HCT116 (cell line): ENCODE results near the gene MYL3. TPM values are rescaled to one million over a fixed set of nuclear protein-coding genes. Genes with fewer than 3 reads are reported as not detected.

Source experiments
- ATAC-seq: fragments of 200-7000 bp; cut with Tn5 transposase; 2 replicates; pipeline ENCODE4 v1.9.1; 2020; ENCODE audit warnings: mild to moderate bottlenecking, moderate library complexity
- BruUV-seq: library from RNA; stranded (reverse); fragments of 400-500 nt; replicated peaks from 2 replicates; lab custom pipeline; 2021; lab: Mats Ljungman, UMichigan
- CTCF ChIA-PET: fragments of 300-600 bp; sonication (Branson Sonifier 250); formaldehyde crosslinking; loops from one replicate; lab custom pipeline; 2021; ENCODE audit warnings: antibody characterized with exemption; lab: Charles Lee
- POLR2A ChIA-PET: fragments of 300-600, 350-600 bp; sonication (Branson Sonifier 250); formaldehyde crosslinking; loops from one replicate; lab custom pipeline; 2021; ENCODE audit warnings: antibody characterized with exemption; lab: Charles Lee
- RAD21 ChIA-PET, 2 experiments: fragments of 300-600 bp; sonication (Branson Sonifier 250); formaldehyde crosslinking; loops; one replicate each; lab custom pipeline; 2023; ENCODE audit warnings: low total read pairs in 2 of 2; ENCODE audit not compliant: uncharacterized antibody in 2 of 2, unreplicated experiment in 2 of 2, low non-redundant PET in 1 of 2; lab: Charles Lee
- DNase-seq: peaks from one replicate; pipeline ENCODE4 v3.0.0-alpha.2; 2010; ENCODE audit warnings: low read depth, low spot score
- H2AFZ ChIP-seq: fragments of 200-600 bp; shearing (Covaris generic), sonication (generic); 2 replicates; pipeline ENCODE4 v1.6.1; 2017; ENCODE audit warnings: low read depth, mixed run types, mixed read lengths, antibody characterized with exemption, low read length; ENCODE audit not compliant: poor library complexity, severe bottlenecking
- H3K27ac ChIP-seq: 2 replicates; pipeline ENCODE4 v1.5.1; 2012; ENCODE audit warnings: low read depth, low read length
- H3K27me3 ChIP-seq: fragments of 200-600 bp; sonication (generic); 2 replicates; pipeline ENCODE4 v1.6.1; 2016; ENCODE audit warnings: mixed run types, low read length, mixed read lengths; ENCODE audit not compliant: insufficient read depth
- H3K36me3 ChIP-seq, 2 experiments: fragments of 200-500 bp in 1 of 2; fragments of 200-600 bp in 1 of 2; sonication (Bioruptor generic) in 1 of 2; sonication (generic) in 1 of 2; 2 replicates each; pipeline versions ENCODE4 v1.5.1 to v1.6.1; 2014 to 2016; ENCODE audit warnings: low read length in 2 of 2, inconsistent platforms in 1 of 2, mixed read lengths in 1 of 2, mixed run types in 1 of 2; ENCODE audit not compliant: insufficient read depth in 2 of 2, control insufficient read depth in 1 of 2
- H3K4me1 ChIP-seq, 2 experiments: fragments of 200-600 bp in 1 of 2; sonication (generic) in 1 of 2; 2 replicates each; pipeline versions ENCODE4 v1.5.1 to v1.6.1; 2012 to 2017; ENCODE audit warnings: low read length in 2 of 2, inconsistent platforms in 1 of 2, mild to moderate bottlenecking in 1 of 2, mixed read lengths in 1 of 2, mixed run types in 1 of 2, moderate library complexity in 1 of 2; ENCODE audit not compliant: insufficient read depth in 2 of 2, control insufficient read depth in 1 of 2
- H3K4me2 ChIP-seq: fragments of 200-600 bp; sonication (generic); 2 replicates; pipeline ENCODE4 v1.6.1; 2017; ENCODE audit warnings: mixed run types, low read length, mixed read lengths
- H3K4me3 ChIP-seq, 2 experiments: fragments of 200-600 bp in 1 of 2; sonication (generic) in 1 of 2; replicated peaks in 1 of 2; 2 replicates each; pipeline ENCODE4 v1.5.1; 2011 to 2016; ENCODE audit warnings: low read length in 2 of 2, control low read depth in 1 of 2, low read depth in 1 of 2, mild to moderate bottlenecking in 1 of 2, mixed read lengths in 1 of 2, mixed run types in 1 of 2
- H3K79me2 ChIP-seq: fragments of 200-600 bp; sonication (generic); 2 replicates; pipeline ENCODE4 v1.6.1; 2017; ENCODE audit warnings: mild to moderate bottlenecking, mixed run types, low read length, moderate library complexity, mixed read lengths; ENCODE audit not compliant: insufficient read depth
- H3K9ac ChIP-seq: fragments of 200-600 bp; sonication (generic); 2 replicates; pipeline ENCODE4 v1.6.1; 2016; ENCODE audit warnings: low read length, mixed read lengths
- H3K9me2 ChIP-seq: fragments of 200-600 bp; sonication (generic), shearing (Covaris generic); 2 replicates; pipeline ENCODE4 v1.6.1; 2017; ENCODE audit warnings: mixed run types, mild to moderate bottlenecking, moderate library complexity; ENCODE audit not compliant: insufficient read depth
- H3K9me3 ChIP-seq, 2 experiments: fragments of 200-500 bp in 1 of 2; fragments of 200-600 bp in 1 of 2; sonication (Bioruptor generic) in 1 of 2; sonication (generic) in 1 of 2; 2 replicates each; pipeline ENCODE4 v1.6.1; 2014 to 2017; ENCODE audit warnings: low read length in 2 of 2, mixed read lengths in 2 of 2, inconsistent platforms in 1 of 2, low read depth in 1 of 2, mild to moderate bottlenecking in 1 of 2, mixed run types in 1 of 2, moderate library complexity in 1 of 2; ENCODE audit not compliant: control insufficient read depth in 1 of 2, insufficient read depth in 1 of 2
- H4K20me1 ChIP-seq: fragments of 200-600 bp; sonication (generic), shearing (Covaris generic); 2 replicates; pipeline ENCODE4 v1.6.1; 2017; ENCODE audit warnings: mixed run types, mild to moderate bottlenecking, moderate library complexity; ENCODE audit not compliant: insufficient read depth
- ATF3 ChIP-seq: IDR thresholded peaks from 2 replicates; pipeline ENCODE4 v1.6.1; 2012
- CEBPB ChIP-seq: IDR thresholded peaks from 2 replicates; pipeline ENCODE4 v1.6.1; 2012; ENCODE audit warnings: low read depth
- CTCF ChIP-seq, 3 experiments: fragments of 200-600 bp in 1 of 3; sonication (generic) in 1 of 3; IDR thresholded peaks in 2 of 3; conservative IDR thresholded peaks in 1 of 3; 2 replicates each; pipeline ENCODE4 v1.5.1; 2012 to 2017; ENCODE audit warnings: low read depth in 2 of 3, low read length in 2 of 3, antibody characterized with exemption in 1 of 3, borderline replicate concordance in 1 of 3, control low read depth in 1 of 3, mild to moderate bottlenecking in 1 of 3, mixed read lengths in 1 of 3, mixed run types in 1 of 3, moderate library complexity in 1 of 3; ENCODE audit not compliant: insufficient read depth in 1 of 3
- EGR1 ChIP-seq: IDR thresholded peaks from 2 replicates; pipeline ENCODE4 v1.6.1; 2012; ENCODE audit warnings: low read depth
- ELF1 ChIP-seq: IDR thresholded peaks from 2 replicates; pipeline ENCODE4 v1.6.1; 2012; ENCODE audit warnings: low read depth, borderline replicate concordance
- FOSL1 ChIP-seq: IDR thresholded peaks from 2 replicates; pipeline ENCODE4 v1.6.1; 2012; ENCODE audit warnings: low read depth
- JUND ChIP-seq: IDR thresholded peaks from 2 replicates; pipeline ENCODE4 v1.6.1; 2012
- MAX ChIP-seq: IDR thresholded peaks from 2 replicates; pipeline ENCODE4 v1.6.1; 2012
- RAD21 ChIP-seq: IDR thresholded peaks from 2 replicates; pipeline ENCODE4 v1.6.1; 2012; ENCODE audit warnings: low read depth, mild to moderate bottlenecking
- REST ChIP-seq: IDR thresholded peaks from 2 replicates; pipeline ENCODE4 v1.6.1; 2012; ENCODE audit warnings: low read depth
- SRF ChIP-seq: IDR thresholded peaks from 2 replicates; pipeline ENCODE4 v1.6.1; 2012; ENCODE audit warnings: low read depth
- TCF7L2 ChIP-seq: IDR thresholded peaks from 2 replicates; pipeline ENCODE4 v1.7.0; 2011; ENCODE audit warnings: borderline replicate concordance, inconsistent platforms; ENCODE audit not compliant: insufficient read depth, insufficient read length; ENCODE audit errors: extremely low read depth
- ZNF274 ChIP-seq: fragments of 200-500 bp; sonication (Bioruptor generic); IDR thresholded peaks from 2 replicates; pipeline ENCODE4 v1.6.1; 2014; ENCODE audit warnings: mild to moderate bottlenecking, low read depth, low read length, inconsistent platforms
- intact Hi-C: fragments of 100-400 bp; cut with micrococcal nuclease; formaldehyde crosslinking; loops from 2 replicates; pipeline ENCODE4 v1.10.0; 2022
- total RNA-seq: library from RNA; stranded (reverse); gene quantifications from one replicate; pipeline ENCODE4 v1.2.1, GENCODE V29; 2021; ENCODE audit not compliant: unreplicated experiment

Gene MYL3
- total RNA-seq, 1 experiment from 2014 or later = not detected

- RAD21 ChIA-PET = no interaction called here
- peaks cover 6 to 8% of the 10 kb centered on the region in 2 experiments; a peak in 3 of 4 replicates for H3K9me3 ChIP-seq
- no peaks in the 10 kb centered on the region for H3K27me3 ChIP-seq
- H3K4me2 ChIP-seq = no peak overlapping the region
- H3K79me2 ChIP-seq = no peaks in the 10 kb centered on the region
- no peak overlapping the region for H3K27ac ChIP-seq
- no peaks in the 10 kb centered on the region for H3K36me3 ChIP-seq
- no peaks in the 10 kb centered on the region for H4K20me1 ChIP-seq
- no TSS peak for BruUV-seq
- H3K4me3 ChIP-seq = no peak overlapping the region
- POLR2A ChIA-PET = no interaction called here
- no peaks in the 10 kb centered on the region for H3K9me2 ChIP-seq
- H2AFZ ChIP-seq = no peak overlapping the region
- TF ChIP-seq SRF (no peak), EGR1 (no peak), JUND (no peak), RAD21 (no peak), CEBPB (no peak), MAX (no peak), CTCF (IDR thresholded peaks at IDR 0.05 in 2 of 3, conservative IDR thresholded peaks at IDR 0.05 in 1 of 3; ENCODE audit: borderline replicate concordance in 1 of 3, insufficient read depth in 1 of 3, low read depth in 2 of 3, low read length in 2 of 3) (no peak), ATF3 (no peak), FOSL1 (no peak), ZNF274 (no peak), ELF1 (no peak), TCF7L2 (no peak), REST (no peak)
- intact Hi-C loops = no loop called here
- ATAC-seq (no peak), DNase-seq (no peak)
- H3K9ac ChIP-seq = no peak overlapping the region
- no peaks in the 10 kb centered on the region for H3K4me1 ChIP-seq
- CTCF ChIA-PET = no interaction called here
Measured at GRCh38 chr3:46825450-46825849, 37.8 kb downstream of the MYL3 start.
